Colonic mucosa (tissue), 4 donors: ENCODE results near the gene AKR1D1. TPM values are rescaled to one million over a fixed set of nuclear protein-coding genes. Genes with fewer than 3 reads are reported as not detected.

ENCODE experiments used
- DNase-seq: peaks from one replicate; pipeline ENCODE4 v3.0.0-alpha.2; 2020
- H3K27ac ChIP-seq: fragments of 200-600 bp; one replicate; pipeline ENCODE4 v1.8.0; 2021
- H3K27me3 ChIP-seq: fragments of 200-600 bp; one replicate; pipeline ENCODE4 v1.8.0; 2021
- H3K36me3 ChIP-seq: fragments of 200-600 bp; one replicate; pipeline ENCODE4 v1.8.0; 2021
- H3K4me1 ChIP-seq: fragments of 200-600 bp; one replicate; pipeline ENCODE4 v1.8.0; 2021; ENCODE audit warnings: mild to moderate bottlenecking
- H3K4me3 ChIP-seq: fragments of 200-600 bp; one replicate; pipeline ENCODE4 v1.8.0; 2021
- H3K9ac ChIP-seq, 2 donors: one replicate each; pipeline ENCODE4 v1.7.0; 2013; ENCODE audit warnings: control low read depth in 2 of 2, low read depth in 2 of 2, low read length in 2 of 2
- H3K9me3 ChIP-seq: fragments of 200-600 bp; one replicate; pipeline ENCODE4 v1.8.0; 2021
- intact Hi-C: fragments of 100-400 bp; cut with DNase I; formaldehyde crosslinking; loops from one replicate; pipeline ENCODE4 v1.14.1; 2022
- total RNA-seq, 2 donors: library from RNA; stranded (reverse); fragmentation: NEBNext Ultra II Directional in 1 of 2; extraction: Animal tissue kit (Norgen Biotek cat#: 25700) in 1 of 2; gene quantifications; one replicate each; pipeline ENCODE4 v1.2.1, GENCODE V29; 2021
- TF ChIP-seq, protein P1 (sequence below): fragments of 200-600 bp; IDR thresholded peaks from one replicate; pipeline ENCODE4 v1.8.0; 2022; ENCODE audit warnings: antibody characterized with exemption, mild to moderate bottlenecking
- donor health status: healthy.
- donor health status: DM: no; HTN: no; CAD: no.
- donor health status: DM: no; HTN: no; CAD: no.

AKR1D1 gene, protein sequence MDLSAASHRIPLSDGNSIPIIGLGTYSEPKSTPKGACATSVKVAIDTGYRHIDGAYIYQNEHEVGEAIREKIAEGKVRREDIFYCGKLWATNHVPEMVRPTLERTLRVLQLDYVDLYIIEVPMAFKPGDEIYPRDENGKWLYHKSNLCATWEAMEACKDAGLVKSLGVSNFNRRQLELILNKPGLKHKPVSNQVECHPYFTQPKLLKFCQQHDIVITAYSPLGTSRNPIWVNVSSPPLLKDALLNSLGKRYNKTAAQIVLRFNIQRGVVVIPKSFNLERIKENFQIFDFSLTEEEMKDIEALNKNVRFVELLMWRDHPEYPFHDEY
- not detected for total RNA-seq

DNA sequence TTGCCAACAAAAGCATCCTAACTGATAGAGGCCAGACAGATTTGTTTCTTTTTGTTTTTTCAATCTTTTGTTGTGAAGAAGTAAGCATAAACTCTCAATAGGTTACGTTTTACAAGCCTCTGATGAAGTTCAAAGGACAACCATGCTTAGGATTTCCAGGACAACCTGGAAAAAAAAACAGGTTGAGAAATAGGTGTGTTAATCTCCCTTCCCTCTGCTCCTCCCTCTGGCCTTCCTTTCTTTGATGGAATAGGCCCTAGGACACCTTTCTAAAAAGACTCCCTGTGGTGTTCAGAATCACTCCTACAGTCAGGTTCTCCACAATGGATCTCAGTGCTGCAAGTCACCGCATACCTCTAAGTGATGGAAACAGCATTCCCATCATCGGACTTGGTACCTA, at the start of gene AKR1D1:
Gene AKR1D1 (plus strand): TSS at position 264 of the 400 bp plus-strand sequence. CDS start 60 bp downstream, at position 324.
- Histone ChIP-seq H3K9me3 (no peaks in the 10 kb centered on the region), H3K4me1 (no peaks in the 10 kb centered on the region), H3K27ac (no peak within 1 kb of the TSS), H3K36me3 (no peaks in the 10 kb centered on the region), H3K4me3 (no peak within 1 kb of the TSS), H3K27me3 (no peaks in the 10 kb centered on the region), H3K9ac (no peak within 1 kb of the TSS)
- no peak for DNase-seq
- TF ChIP-seq, protein P1, sequence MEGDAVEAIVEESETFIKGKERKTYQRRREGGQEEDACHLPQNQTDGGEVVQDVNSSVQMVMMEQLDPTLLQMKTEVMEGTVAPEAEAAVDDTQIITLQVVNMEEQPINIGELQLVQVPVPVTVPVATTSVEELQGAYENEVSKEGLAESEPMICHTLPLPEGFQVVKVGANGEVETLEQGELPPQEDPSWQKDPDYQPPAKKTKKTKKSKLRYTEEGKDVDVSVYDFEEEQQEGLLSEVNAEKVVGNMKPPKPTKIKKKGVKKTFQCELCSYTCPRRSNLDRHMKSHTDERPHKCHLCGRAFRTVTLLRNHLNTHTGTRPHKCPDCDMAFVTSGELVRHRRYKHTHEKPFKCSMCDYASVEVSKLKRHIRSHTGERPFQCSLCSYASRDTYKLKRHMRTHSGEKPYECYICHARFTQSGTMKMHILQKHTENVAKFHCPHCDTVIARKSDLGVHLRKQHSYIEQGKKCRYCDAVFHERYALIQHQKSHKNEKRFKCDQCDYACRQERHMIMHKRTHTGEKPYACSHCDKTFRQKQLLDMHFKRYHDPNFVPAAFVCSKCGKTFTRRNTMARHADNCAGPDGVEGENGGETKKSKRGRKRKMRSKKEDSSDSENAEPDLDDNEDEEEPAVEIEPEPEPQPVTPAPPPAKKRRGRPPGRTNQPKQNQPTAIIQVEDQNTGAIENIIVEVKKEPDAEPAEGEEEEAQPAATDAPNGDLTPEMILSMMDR: no peak
- intact Hi-C loops: no loop called here

DNA sequence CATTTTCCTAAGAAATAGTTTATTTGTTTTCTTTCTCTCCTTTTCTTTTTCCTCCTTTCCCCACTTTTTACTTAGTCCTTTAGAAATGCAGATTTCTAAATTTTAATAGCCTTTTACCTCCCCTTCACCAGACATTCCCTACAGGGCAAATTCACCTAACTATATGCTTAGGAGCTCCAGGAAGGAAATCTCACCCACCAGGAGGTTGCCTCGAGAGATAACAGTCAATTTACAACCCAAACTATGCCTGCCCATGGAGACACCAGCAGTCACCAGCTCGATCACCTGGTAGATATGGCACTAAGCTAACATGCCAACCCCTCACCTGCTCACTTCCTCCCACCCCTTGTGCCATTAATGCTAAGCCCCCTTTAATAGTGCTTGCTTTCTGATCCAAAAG, 49.2 kb upstream of the AKR1D1 start:
- intact Hi-C loops: no loop called here
- H3K4me3 ChIP-seq: no peak overlapping the region
- TF ChIP-seq, protein P1: no peak

DNA sequence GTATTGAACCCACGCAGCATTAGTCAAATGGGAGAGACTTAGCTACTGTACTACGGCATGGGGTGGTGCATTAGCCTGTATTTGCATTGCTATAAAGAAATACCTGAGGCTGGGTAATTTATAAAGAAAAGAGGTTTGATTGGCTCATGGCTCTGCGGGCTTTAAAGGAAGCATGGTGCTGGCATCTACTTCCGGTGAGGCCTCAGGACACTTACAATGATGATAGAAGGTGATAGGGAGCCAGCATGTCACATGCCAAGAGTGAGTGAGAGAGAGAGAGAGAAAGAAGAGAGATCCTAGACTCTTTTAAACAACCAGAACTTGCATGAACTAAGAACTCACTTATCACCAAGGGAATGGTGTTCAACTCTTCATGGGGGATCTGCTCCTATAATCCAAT, 47.1 kb upstream of the AKR1D1 start:
- TF ChIP-seq, protein P1: no peak
- DNase-seq: no peak
- intact Hi-C loops: no loop called here
- H3K36me3 ChIP-seq: no peaks in the 10 kb centered on the region
- no peak overlapping the region for H3K4me3 ChIP-seq
- H3K4me1 ChIP-seq: no peaks in the 10 kb centered on the region
- no peak overlapping the region for H3K9ac ChIP-seq
- no peaks in the 10 kb centered on the region for H3K9me3 ChIP-seq
- no peak overlapping the region for H3K27ac ChIP-seq
- no peaks in the 10 kb centered on the region for H3K27me3 ChIP-seq

More for the DNA sequence above, 49.2 kb upstream of the AKR1D1 start:
- DNase-seq: no peak
- Histone ChIP-seq H3K9me3 (no peaks in the 10 kb centered on the region), H3K4me1 (no peaks in the 10 kb centered on the region), H3K27me3 (no peaks in the 10 kb centered on the region), H3K36me3 (no peaks in the 10 kb centered on the region), H3K27ac (no peak overlapping the region), H3K9ac (no peak overlapping the region)

DNA sequence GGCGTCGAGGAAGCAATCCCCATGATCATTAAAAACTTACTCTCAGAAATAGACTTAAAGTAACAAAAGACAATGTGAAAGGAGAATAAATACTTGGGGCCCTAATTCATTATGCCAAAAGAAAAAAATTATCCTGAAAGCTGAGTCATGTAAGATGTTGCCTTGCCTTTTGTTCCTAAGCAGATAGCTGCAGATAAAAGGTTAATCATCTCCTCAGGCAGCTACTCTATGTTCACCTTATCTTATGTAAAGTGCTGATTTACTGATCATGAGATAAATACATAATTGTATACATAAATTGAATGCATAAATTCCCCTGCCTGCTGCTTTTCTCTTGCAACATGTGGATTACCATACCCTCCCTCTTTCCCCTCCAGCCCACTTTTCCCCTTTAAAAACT, 46.3 kb upstream of the AKR1D1 start:
- no peaks in the 10 kb centered on the region for H3K9me3 ChIP-seq
- no peak overlapping the region for H3K4me3 ChIP-seq
- H3K27ac ChIP-seq: no peak overlapping the region
- no peaks in the 10 kb centered on the region for H3K4me1 ChIP-seq
- intact Hi-C loops: no loop called here
- H3K27me3 ChIP-seq: no peaks in the 10 kb centered on the region
- H3K9ac ChIP-seq: no peak overlapping the region
- no peak for DNase-seq
- TF ChIP-seq, protein P1: no peak
- no peaks in the 10 kb centered on the region for H3K36me3 ChIP-seq

DNA sequence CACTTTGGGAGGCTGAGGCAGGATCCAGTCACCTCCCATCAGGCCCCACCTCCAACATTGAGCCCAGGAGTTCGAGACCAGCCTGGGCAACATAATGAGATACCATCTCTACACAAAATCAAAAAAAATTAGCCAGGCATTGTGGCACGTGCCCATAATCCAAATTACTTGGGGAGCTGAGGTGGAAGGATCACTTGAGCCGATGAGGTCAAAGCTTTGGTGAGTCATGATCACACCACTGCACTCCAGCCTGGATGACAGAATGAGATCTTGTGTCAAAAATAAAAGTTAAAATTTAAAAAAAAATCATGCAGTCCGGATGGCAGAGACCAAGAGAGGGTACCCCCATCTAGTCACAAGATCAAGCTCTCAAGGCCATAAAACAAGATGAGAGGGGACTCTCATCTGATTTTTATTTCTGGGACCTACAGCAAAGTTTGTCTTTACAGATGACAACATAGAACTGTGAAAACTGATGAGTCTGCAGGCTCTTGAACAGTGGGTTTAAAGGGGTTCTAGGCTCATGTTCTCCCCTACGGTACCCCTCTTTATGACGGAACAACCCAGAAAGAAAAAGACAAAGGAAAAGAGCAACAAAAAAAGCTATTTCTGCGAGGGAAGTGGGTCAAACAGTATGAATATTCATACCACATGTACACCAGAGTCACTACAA, 45.4 kb upstream of the AKR1D1 start:
- H3K27ac ChIP-seq: no peak overlapping the region

More for the DNA sequence above, 45.4 kb upstream of the AKR1D1 start:
- Histone ChIP-seq H3K9ac (no peak overlapping the region), H3K4me1 (no peaks in the 10 kb centered on the region), H3K9me3 (no peaks in the 10 kb centered on the region), H3K4me3 (no peak overlapping the region), H3K27me3 (no peaks in the 10 kb centered on the region), H3K36me3 (no peaks in the 10 kb centered on the region)
- TF ChIP-seq, protein P1: no peak
- intact Hi-C loops: no loop called here
- no peak for DNase-seq
